ENCODE data around the gene ARNT2.

DNA sequence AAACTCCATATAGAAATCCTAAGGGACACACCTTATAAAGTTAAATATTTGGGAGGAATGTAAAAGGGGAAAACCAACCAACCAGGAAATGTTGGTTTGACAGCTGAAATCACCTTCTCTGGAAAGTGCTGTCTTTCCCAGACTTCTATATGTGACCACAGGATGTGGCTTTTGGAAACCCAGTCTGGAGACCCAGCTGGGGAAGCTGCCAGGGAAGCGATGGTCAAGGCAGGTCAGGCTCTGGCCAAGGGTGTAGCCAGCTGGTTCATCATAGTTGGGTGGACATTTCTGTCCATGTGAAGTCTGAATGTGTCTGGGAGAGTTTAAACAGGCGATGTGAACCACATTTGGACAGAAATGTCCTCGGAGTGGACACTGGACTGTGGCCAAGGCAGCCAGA is 73.9 kb downstream of the ARNT2 start:
- TF ChIP-seq, protein P1, sequence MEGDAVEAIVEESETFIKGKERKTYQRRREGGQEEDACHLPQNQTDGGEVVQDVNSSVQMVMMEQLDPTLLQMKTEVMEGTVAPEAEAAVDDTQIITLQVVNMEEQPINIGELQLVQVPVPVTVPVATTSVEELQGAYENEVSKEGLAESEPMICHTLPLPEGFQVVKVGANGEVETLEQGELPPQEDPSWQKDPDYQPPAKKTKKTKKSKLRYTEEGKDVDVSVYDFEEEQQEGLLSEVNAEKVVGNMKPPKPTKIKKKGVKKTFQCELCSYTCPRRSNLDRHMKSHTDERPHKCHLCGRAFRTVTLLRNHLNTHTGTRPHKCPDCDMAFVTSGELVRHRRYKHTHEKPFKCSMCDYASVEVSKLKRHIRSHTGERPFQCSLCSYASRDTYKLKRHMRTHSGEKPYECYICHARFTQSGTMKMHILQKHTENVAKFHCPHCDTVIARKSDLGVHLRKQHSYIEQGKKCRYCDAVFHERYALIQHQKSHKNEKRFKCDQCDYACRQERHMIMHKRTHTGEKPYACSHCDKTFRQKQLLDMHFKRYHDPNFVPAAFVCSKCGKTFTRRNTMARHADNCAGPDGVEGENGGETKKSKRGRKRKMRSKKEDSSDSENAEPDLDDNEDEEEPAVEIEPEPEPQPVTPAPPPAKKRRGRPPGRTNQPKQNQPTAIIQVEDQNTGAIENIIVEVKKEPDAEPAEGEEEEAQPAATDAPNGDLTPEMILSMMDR (IDR thresholded peaks at IDR 0.05; ENCODE audit: low read length) = no peak
- TF ChIP-seq EZH2 (IDR thresholded peaks at IDR 0.05; ENCODE audit: borderline replicate concordance, low read length) = no peak

Measured in OCI-LY1 (cell line).